Stimulated activated CD8-positive, alpha-beta memory T cell treated with anti-CD3 and anti-CD28 coated beads, Interleukin-12 subunit alpha, Interleukin-12 subunit beta, amount 100 ng/mL, for 1 hour (primary cell): ENCODE measurements around the gene PPFIA1.
A peak's percentile ranks its signal among the peaks of the same experiment; 100 is the strongest.

Source experiments
- DNase-seq: peaks from one replicate; pipeline ENCODE4 v3.0.0-alpha.2; 2020; ENCODE audit warnings: low read depth

The PPFIA1 gene

DNA sequence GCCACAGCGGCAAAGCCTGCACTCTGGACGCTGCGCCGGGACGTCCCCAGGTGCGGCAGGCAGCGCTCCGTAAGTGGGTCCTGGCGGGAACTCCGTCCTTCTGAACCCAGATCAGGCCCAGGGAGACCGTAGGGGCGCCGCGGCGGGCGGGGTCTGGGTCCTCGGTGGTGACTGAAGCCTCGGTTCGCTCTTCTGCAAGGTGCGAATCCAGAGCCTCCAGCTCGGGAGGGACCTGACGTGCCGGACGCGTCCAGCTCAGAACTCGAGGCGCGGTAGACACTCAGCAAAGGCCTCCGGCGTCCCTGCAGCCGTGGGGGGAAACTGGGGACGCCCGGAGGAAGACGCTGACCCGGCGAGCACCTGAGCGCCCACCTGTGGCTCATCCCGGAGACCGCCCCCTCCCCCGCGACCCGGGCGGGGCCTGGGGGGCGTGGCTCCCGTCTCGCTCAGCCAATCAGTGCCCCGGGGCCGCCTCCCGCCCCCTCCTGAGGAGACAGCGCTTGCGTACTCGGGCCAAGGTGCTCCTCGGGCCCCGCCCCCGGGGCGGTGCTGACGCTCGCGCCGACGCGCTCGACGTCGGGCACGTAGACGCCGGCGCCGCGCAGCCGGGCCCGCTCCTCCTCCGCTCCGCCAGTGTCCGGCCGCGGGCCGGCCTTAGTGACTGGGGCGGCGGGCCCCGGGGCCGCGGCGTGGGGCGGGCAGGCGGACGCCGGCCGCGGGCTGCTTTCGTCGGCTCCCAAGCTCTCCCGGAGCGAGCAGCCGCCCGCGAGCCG lies at the start of gene PPFIA1:
Gene PPFIA1, plus strand, starts transcription at position 587 of the 773 bp plus-strand sequence. CDS start 1,483 bp downstream, outside the sequence.
- DNase-seq, result peak; percentile 93

DNA sequence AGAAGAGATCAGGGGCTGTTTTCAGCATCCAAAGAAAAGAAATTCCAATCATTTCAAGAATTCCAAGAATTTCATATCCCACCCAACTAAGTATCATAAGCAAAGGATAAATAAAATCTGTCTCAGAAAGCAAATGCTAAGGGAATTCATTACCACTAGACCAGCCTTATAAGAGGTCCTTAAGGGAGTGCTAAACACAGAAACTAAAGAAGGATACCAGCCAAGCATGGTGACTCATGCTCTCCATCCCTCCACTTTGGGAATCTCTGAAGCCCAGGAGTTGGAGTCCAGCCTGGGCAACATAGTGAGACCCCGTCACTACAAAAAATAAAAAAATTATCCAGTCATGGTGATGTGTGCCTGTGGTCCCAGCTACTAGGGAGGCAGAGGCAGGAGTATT lies 49.6 kb upstream of the PPFIA1 start:
- DNase-seq, result no peak

DNA sequence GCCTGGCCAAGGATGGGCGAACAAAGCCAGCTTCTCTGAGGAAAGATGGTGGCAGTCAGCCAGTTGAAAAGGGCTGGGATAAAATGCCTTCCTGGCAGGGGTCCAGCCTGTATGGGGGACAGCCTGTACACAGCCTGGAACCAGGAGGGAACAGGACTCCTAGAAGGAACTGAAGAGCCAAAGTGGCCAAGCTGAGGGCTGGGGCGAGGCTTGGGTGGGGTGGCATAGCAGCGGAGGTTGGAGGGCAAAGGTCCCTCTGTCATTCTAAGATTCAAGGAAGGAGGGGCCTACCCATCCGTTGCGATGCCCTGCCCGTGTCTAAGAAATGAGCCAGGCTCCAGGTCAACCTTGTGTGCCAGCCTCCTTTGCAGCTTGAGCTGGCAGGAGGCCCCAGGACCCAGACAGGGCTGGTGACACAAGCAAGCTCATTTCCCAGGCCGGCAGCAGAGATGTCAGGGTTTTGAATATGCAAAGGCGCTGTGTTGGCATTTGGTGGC lies 44.8 kb upstream of the PPFIA1 start:
- no peak for DNase-seq

DNA sequence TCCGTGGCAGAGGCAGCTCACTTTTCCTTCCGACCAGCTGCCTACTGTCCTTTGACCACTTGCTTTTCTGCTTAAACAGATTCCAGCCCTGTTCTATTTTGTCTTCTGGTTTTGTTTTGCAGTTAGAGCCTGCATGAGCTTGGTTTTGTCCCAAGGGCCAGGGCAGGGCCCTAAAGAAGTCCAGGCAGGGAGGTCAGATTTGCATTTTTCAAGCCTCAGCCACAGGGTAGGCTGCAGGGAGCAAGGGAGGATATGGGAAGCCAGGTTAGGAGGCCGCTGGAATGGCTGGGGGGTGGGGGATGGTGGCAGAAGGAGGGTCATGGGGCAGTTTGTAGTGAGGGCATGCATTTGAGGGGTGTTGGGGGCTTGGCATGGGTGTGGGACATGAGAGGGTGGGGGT lies 44.3 kb upstream of the PPFIA1 start:
- DNase-seq, result no peak

DNA sequence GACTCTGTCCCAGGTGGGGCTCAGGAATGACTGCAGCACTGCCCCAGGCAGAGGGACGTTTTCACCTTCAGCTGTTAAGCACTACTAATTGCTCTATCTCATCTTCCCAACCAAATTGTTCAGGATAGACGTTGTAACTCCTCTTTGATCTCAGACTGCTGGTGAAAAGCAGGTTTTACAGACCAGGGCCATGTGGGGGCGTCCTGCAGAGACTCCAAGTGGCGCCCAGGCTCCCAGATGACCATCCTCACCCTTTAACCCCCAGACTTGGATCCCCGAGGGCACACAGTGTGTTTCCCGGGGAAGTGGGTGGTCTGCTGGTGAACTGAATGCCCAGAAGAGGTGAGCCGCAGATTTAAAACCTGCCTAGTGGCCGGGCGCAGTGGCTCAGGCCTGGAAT lies 43.5 kb upstream of the PPFIA1 start:
- DNase-seq, result no peak

DNA sequence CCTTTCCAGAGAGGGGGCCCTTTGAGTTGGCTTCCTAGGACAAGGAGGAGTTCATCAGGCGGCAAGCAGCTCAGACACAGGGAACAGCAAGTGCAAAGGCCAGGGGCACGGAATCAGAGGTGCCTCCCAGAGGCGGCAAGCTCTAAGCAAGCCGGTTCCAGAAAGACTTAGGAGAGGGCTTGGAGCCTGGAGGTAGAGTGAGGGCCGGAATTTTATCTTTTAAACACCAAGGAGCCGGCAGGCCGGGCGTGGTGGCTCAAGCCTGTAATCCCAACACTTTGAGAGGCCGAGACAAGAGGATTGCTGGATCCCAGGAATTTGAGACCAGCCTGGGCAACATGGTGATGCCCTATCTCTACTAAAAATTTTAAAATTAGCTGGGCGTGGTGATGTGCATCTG lies 40.8 kb upstream of the PPFIA1 start:
- DNase-seq, result no peak

DNA sequence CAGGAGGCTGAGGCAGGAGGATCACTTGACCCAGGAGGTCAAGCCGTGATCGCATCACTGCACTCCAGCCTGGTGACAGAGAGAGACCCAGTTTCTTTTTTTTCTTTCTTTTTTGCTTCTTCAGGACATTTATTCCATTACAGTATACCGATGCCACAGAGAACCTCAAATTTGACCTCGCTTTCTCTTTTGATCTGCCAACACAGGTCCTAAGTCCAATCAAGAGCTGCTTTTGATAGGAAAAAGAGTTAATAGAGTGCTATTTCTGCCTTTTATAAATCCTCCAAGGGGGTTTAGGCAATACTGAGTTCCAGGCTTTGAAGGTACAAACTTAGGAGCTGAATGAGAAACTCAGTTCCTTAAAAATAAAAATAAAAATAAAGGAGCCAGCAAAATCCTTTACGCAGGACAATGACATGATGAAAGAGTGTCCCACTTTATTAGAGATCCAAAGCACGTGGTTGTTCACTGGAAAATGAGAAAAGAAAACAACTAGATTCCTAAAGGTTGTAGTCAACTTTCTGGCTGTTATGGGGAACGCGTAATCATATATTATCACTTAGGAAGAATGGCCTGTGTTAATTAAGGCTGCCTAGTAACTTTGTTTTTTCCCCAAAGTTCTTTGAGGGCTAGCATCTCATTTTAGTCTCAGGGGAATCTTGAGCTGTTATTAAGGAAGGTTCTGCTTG lies 40.2 kb upstream of the PPFIA1 start:
- DNase-seq, result no peak

DNA sequence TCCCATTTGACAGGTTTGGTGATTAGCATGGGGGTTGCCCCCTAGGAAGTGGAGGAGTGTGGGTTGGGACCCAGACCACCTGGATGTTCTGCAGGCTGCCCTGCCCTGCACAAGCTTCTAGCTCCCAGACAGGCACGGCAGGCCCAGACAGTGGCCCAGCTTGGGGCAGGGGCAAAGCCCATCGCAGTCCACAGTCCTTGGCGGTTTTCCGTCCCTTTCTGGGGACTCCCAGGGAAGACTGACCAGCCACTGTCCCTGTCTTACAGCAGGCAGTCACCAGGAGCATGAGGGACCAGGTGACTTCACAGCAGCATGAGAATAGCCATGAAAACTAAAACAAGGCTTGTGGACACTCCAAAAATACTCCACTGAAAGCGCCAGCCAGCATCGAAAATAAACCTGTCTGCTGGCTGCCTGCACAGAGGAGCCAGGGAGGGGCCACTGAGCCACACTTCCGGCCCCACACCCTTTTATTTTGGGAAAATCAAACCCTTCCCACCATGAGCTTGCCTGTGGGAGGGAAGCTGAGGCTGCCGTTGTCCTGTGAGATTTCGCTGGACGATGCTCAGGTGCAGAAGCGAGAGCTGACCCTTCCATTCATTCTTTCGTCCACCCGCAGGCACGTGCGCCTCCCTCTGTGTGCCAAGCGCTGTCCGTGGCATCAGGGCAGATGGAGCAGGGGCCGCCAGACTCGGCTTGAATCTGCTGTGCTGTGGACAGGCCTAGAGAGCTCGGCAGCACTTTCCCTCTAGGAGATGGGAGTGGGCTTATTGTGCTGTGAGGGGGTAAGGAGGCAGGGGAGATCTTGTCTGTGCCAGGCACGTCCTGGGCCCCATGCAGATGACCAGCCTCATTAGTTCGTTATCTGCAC lies 39.4 kb upstream of the PPFIA1 start:
- DNase-seq, result no peak

DNA sequence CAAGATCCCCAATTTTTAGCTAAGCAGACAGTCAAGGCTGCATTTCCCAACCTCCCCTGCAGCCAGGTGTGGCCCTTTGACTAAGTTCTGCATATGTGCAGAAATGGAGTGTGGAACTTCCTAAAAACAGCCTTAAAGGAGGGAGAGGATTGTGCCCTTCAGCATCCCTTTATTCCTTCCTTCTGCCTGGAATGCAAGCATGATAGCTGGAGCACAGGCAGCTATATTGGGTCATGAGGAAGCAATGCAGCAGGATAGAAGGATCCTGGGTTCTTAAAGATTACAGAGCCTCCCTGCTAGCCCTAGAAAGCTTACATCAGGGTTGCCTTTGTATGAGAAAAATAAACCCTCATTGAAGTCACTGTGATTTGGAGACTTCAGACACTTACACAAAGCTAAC lies 37.5 kb upstream of the PPFIA1 start:
- no peak for DNase-seq

DNA sequence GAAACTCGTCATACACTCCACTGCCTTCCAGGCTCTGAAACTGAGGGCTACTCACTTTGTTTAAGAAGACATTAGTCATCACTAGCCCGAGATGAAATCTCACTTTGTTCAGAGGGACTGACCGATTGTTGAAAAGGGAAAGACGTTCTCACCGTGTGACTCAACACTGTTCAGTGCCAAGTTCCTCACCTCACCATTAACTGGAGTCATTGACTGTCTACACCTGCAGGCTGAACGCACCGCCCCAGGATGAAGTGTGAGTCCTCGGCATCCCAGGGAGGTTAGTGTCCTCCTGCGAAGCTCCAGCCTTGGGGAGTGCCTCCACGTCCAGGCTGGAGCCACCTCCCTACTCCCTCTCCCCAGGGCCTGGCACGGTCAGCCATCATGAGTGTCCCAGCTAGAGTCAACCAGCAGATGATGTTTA lies 37.0 kb upstream of the PPFIA1 start:
- no peak for DNase-seq

DNA sequence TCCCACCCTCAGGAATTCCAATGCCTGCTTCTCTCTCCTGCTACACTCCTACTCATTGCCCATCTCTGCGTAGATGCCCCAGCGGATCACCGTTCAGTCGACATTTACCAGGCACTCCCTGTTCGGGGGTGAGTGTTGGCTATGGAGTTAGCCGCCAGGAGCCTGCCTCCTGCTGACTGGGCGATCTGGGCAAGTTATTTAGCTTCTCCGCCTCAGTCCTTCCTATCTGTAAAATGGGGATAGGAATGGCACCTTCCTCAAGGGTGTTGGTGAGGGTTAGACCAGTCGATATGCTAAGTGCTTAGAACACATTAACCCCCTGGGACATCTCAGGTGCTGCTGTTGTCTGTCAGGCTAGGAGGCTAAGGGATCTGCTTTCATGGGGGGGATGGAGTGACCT lies 36.5 kb upstream of the PPFIA1 start:
- no peak for DNase-seq

DNA sequence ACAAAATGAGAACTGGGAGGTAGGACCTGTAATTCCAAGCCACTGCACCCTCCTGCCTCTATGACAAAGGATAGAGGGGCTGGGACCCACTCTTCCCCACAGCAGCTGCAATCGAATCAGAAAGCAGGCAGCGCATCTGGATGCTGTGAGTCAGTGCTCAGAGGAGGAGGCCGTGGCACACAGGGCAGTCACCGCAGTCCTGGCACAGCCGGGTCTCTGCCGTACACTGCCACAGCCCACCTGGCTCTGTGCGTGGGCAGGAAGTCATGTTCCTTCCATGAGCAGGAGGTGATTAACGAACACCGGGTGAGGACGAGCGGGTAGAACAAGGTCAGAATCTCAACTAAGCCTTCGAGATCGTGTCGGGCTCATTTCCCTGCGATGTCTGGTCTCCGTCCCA lies 30.2 kb upstream of the PPFIA1 start:
- no peak for DNase-seq

DNA sequence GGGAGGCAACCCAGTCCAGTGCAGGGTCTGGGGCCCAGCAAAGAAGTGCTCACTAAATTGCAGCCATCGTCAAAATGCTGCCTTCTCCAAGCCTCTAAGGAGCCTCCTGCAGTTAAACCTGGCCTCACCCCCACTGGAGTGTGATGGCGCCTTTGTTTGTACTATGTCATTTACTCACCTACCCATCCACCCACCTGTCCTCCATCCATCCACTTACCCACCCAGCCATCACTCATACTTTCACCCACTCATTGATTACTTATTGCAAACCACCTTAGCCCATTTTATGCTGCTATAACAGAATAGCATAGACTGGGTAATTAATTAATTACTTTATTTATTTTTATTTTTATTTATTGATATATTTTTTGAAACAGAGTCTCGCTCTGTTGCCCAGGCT lies 28.8 kb upstream of the PPFIA1 start:
- DNase-seq, result no peak

DNA sequence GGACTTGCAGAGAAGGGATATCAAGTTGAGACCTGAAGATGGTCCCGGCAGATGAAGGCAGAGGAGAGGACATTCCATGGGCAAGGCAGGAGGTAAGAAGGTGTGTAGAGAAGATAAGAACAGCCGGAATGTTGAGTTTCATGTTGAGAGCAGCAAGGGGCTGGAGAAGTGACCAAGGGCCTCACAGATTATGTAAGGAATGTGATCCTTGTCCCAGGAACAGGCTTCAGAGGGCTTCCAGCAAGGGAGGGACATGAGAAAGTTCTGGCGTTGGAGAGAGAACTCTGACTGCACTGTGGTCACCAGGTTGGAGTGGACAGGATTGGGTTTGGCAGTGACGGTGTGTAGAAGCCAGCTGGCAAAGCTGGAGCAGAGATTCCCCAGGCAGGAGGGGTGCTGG lies 27.6 kb upstream of the PPFIA1 start:
- no peak for DNase-seq

DNA sequence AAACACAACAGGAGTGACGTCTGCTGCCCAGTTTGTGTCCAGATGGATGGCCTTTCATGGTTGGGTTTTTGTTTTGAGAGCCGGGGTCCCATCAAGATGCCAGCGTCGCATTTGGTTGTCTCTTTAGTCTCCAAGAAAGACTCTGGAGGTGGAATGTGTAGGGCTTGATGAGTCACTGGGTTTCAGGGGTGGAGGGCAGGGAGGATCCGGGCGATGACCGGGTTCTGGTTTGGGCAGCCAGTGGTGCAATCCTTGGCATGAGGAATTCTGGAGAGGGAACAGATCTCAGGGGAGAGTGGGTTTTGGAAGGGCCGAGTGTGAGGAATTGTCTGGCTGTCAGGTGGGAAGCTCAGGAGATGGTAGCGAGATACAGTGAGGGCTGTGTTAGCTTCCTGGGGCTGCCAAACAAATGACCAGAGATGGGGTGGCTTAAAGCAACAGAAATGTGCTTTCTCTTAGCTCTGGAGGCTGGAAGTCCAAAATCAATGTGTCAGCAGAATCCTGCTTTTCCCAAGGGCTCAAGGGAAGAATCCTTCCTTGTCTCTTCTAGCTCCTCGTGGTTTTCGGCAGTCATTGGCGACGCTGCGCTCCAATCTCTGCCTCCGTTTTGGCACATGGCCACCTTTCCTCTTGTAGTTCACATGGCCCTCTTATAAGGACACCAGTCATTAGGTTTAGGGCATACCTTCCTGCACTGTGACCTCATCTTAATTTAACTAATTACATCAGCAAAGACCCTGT lies 26.4 kb upstream of the PPFIA1 start:
- DNase-seq, result no peak

DNA sequence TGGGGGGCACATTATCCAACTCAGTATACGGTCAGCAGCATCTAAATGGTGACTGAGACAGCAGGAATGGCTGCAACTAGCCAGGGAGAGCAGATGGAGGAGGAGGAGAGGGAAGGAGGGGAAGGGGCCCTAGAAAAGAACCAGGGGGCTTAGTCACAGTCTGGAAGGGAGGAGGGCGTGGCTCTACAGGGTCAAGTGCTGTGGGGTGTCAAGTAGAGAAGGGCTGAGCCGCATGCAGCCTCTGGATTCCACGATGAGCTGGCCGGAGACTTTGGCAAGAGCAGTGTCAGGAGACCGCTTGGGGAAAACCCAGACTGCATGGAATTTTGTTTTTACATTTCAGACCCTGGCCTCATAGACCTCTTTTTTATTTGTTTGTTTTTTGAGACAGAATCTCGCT lies 25.8 kb upstream of the PPFIA1 start:
- no peak for DNase-seq

DNA sequence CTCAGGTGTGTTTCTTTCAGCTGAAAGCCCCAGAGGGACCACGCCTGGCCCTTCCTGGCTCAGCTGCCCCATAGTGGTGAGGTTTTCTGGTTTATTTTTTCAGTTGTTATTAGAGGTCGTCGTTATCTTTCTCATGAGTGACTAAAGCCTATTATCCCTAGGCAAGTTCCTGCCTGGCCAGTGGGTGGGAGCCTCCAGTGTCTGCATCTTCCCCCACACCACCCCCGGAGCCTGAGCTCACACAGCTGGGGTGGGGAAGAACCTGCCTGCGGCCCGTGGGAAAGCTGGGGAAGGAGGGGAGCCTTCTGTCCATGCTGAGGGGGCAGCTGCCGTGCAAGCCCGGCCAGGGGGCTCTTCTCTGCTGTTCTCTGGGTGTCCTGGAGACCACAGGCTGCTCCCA lies 24.3 kb upstream of the PPFIA1 start:
- no peak for DNase-seq

DNA sequence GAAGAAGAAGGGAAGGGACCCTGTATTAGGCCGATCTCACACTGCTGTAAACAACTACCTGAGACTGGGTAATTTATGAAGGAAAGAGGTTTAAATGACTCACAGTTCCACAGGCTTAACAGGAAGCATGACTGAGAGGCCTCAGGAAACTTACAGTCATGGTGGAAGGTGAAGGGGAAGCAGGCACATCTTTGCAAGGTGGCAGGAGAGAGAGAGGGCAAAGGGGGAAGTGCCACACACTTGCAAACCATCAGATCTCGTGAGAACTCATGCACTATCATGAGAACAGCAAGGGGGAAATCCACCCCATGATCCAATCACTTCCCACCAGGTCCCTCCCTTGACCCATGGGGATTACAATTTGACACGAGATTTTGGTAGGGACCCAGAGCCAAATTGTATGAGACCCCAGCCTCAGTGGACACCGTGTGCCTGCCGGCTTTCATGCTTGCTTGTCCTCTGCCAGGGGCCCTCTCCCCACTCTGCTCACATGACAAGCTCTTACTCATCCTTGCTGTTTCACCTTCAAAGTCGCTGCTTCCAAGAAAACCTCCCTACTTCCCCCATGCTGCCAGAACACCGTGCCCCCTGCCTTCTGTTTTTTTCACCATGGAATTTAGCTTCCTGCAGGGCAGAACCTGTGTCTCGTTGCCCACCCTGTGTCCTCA lies 23.3 kb upstream of the PPFIA1 start:
- no peak for DNase-seq

DNA sequence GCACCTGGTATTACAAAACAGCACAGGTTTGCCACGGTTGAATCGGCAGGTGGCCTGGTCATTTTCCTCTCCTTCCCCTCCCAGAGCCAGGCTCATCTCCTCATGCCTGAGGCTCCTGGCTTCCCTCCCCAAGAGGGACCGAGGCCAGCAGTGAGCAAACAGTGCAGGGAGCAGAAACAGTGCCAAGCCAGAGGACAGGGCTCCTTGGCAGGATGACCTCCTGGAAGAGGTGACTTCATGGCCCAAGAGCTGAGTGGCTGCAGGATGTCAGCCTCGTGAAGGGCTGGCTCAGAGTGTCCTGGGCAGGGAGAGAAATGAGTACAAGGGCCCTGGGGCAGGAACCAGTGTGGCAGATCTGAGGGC lies 22.8 kb upstream of the PPFIA1 start:
- DNase-seq, result no peak

DNA sequence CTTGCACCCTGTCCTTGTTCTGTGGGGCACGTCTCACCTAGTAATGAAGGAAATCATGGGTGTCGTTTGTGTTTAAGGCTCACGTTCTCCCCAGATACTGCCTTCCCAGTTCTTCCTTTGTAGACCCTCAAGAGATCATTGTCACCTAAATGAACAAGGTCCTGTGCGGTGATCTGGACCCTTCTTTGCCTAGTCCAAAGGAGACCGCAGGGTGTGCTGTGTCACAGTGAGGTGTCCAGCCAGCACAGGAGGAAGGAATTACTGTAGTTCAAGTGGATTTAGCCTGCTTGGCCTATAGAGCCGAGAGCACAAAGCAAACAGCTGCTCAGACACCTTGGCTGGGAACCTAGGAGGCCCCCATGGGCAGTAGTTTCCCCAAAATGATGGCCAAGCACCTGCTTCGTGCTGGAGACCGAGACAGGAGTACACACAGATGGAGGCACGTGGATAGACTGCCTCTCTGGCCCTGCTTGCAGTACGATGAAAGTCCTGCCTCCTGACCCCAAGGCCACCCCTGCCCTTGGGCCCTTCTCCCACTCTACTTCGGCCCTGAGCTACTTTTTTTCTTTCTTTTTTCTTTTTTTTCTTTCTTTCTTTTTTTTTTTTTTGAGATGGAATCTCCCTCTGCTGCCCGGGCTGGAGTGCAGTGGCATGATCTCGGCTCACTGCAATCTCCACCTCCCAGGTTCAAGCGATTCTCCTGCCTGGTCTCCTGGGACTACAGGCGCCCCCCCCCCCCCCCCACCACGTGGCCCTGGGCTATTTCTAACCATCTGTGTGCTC lies 19.4 kb upstream of the PPFIA1 start:
- no peak for DNase-seq
